GM12878 (cell line): ENCODE results near the gene POU2AF1. TPM values are rescaled to one million over a fixed set of nuclear protein-coding genes. Genes with fewer than 3 reads are reported as not detected.

Experiments
- ASH2L ChIP-seq: fragments of 300-600, 200-600 bp; sonication (generic); IDR thresholded peaks from 2 replicates; pipeline ENCODE4 v1.6.1; 2017; ENCODE audit warnings: low read depth, mild to moderate bottlenecking, borderline replicate concordance
- FOXM1 ChIP-seq: IDR thresholded peaks from 2 replicates; pipeline ENCODE4 v1.6.1; 2012; ENCODE audit warnings: low read depth, mild to moderate bottlenecking, inconsistent platforms, low read length, moderate library complexity
- GATAD2B ChIP-seq: fragments of 450-650 bp; conservative IDR thresholded peaks from 2 replicates; pipeline ENCODE4 v1.6.1; 2017; ENCODE audit warnings: low read depth, mild to moderate bottlenecking, moderate library complexity
- IKZF2 ChIP-seq, 2 experiments: fragments of 450-650 bp; IDR thresholded peaks; 2 replicates each; pipeline ENCODE4 v1.6.1; 2017; ENCODE audit warnings: mild to moderate bottlenecking in 2 of 2, moderate library complexity in 2 of 2
- JUNB ChIP-seq: IDR thresholded peaks from 2 replicates; pipeline ENCODE4 v1.6.1; 2016; ENCODE audit warnings: antibody characterized with exemption, mild to moderate bottlenecking
- MLLT1 ChIP-seq: fragments of 450-650 bp; IDR thresholded peaks from 2 replicates; pipeline ENCODE4 v1.6.1; 2016; ENCODE audit warnings: mild to moderate bottlenecking
- MTA3 ChIP-seq: IDR thresholded peaks from 2 replicates; pipeline ENCODE4 v1.6.1; 2012; ENCODE audit warnings: low read length, inconsistent platforms, borderline replicate concordance
- MYB ChIP-seq: fragments of 150-350 bp; IDR thresholded peaks from 2 replicates; pipeline ENCODE4 v1.6.1; 2014; ENCODE audit warnings: mild to moderate bottlenecking, low read depth, low read length, borderline replicate concordance
- NFYA ChIP-seq: IDR thresholded peaks from 2 replicates; pipeline ENCODE4 v1.6.1; 2011; ENCODE audit warnings: low read depth, mild to moderate bottlenecking, low read length, improper control_type of control experiment, borderline replicate concordance
- NR2C1 ChIP-seq: fragments of 450-650 bp; IDR thresholded peaks from 2 replicates; pipeline ENCODE4 v1.6.1; 2017; ENCODE audit warnings: antibody characterized with exemption, mild to moderate bottlenecking, moderate library complexity
- PML ChIP-seq: IDR thresholded peaks from 2 replicates; pipeline ENCODE4 v1.6.1; 2012; ENCODE audit warnings: low read length, inconsistent platforms
- RCOR1 ChIP-seq: conservative IDR thresholded peaks from 2 replicates; pipeline ENCODE4 v1.6.1; 2012; ENCODE audit warnings: low read depth, low read length, improper control_type of control experiment
- SIX5 ChIP-seq: IDR thresholded peaks from 2 replicates; pipeline ENCODE4 v1.6.1; 2011; ENCODE audit warnings: mild to moderate bottlenecking, low read depth, low read length, moderate library complexity; ENCODE audit not compliant: severe bottlenecking
- SMARCA5 ChIP-seq: fragments of 450-650 bp; IDR thresholded peaks from 2 replicates; pipeline ENCODE4 v1.6.1; 2017; ENCODE audit warnings: mild to moderate bottlenecking
- SREBF1 ChIP-seq: IDR thresholded peaks from 2 replicates; pipeline ENCODE4 v1.6.1; 2012; ENCODE audit warnings: mild to moderate bottlenecking, low read length
- STAT1 ChIP-seq: fragments of 450-650 bp; conservative IDR thresholded peaks from 2 replicates; pipeline ENCODE4 v1.6.1; 2014; ENCODE audit warnings: antibody characterized with exemption, mild to moderate bottlenecking
- TAF1 ChIP-seq: IDR thresholded peaks from 2 replicates; pipeline ENCODE4 v1.6.1; 2011; ENCODE audit warnings: mild to moderate bottlenecking, low read depth, low read length, borderline replicate concordance
- TBL1XR1 ChIP-seq: IDR thresholded peaks from 2 replicates; pipeline ENCODE4 v1.6.1; 2012; ENCODE audit warnings: low read depth, low read length, improper control_type of control experiment
- USF1 ChIP-seq: IDR thresholded peaks from 2 replicates; pipeline ENCODE4 v1.6.1; 2011; ENCODE audit warnings: borderline replicate concordance, low read depth, mild to moderate bottlenecking, moderate library complexity, mixed read lengths, low read length; ENCODE audit not compliant: insufficient read depth; ENCODE audit errors: extremely low read length
- polyA plus RNA-seq, 11 experiments: library from polyadenylated mRNA; depleted of rRNA in 4 of 11; unstranded in 6 of 11; stranded (reverse) in 5 of 11; fragments of >200 nt; fragmentation: Nextera tagmentation in 4 of 11; fragmentation: Illumina TruSeq in 1 of 11; extraction: Ambion mirVana in 4 of 11; extraction: Trizol in 1 of 11; gene quantifications; 1 replicate in 1 of 11; 2 replicates in 10 of 11; pipeline versions ENCODE4 v1.2.1 to v1.2.3, GENCODE V29; 2011 to 2016; ENCODE audit warnings: inconsistent platforms in 2 of 11, missing spikeins in 2 of 11, low read depth in 1 of 11
- total RNA-seq, 4 experiments: library from RNA; depleted of rRNA in 3 of 4; stranded (reverse); fragments of >200 nt in 3 of 4; fragmentation: Illumina TruSeq in 1 of 4; extraction: Trizol in 1 of 4; gene quantifications; 2 replicates each; pipeline versions ENCODE4 v1.2.1 to v1.2.3, GENCODE V29; 2013 to 2021
- TF ChIP-seq, protein P1 (sequence below): fragments of 450-650 bp; IDR thresholded peaks from 2 replicates; pipeline ENCODE4 v1.6.1; 2017; ENCODE audit warnings: antibody characterized with exemption, mild to moderate bottlenecking, moderate library complexity
- TF ChIP-seq, protein P2 (sequence below): fragments of 150-350 bp; IDR thresholded peaks from 2 replicates; pipeline ENCODE4 v1.6.1; 2014; ENCODE audit warnings: mild to moderate bottlenecking, low read depth, low read length
- TF ChIP-seq, protein P3 (sequence below): IDR thresholded peaks from 2 replicates; pipeline ENCODE4 v1.6.1; 2011; ENCODE audit warnings: low read depth, low read length, improper control_type of control experiment, borderline replicate concordance

POU2AF1 gene
- total and polyA plus RNA-seq, 10 of the 15 experiments (the other 5 are each of a cell fraction or from before 2014, with no cell fraction given), result 13.1 to 169 (median 75.5) TPM

DNA sequence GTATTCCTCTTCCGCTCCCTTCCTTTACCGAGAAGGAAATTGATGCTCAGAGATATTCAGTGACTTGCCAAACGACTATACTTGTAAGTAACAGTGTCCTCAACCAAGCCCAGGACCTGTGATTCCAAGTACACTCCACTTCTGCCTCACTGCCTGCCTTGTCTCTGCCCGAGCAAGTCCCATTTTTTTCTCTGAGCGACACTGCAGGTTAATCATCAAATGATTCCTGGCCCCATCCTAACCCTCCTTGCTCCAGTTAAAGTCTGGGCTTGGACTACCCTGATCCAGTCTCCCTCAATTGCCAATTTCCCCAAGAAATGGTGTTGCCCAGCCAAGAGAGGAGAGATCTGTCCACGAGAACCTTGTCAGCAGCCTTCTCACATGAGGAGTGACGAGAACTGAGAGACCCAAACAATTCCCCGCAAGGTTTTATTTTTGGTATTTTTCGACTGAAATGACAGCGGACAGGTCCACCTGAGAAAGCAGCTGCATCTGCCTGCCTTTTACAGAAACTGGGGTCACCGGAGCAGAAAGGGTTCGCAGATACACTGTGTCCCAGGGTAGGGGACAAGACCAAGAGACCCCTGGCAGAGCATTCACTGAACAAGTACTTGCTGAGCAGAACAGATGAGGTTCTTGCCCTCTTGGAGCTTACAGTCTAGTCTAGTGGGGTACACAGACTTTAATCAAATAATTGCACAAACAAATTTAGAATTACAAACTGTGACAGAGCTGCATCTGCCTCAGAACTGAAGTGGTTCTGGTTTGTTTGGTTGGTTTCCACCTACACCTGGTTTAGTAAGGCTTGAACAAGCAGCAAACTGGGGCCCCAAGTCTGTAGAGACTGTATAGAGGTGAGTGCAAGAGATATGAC, 11.4 kb downstream of the POU2AF1 start (continued):
- no peak for TF ChIP-seq SIX5
- peak; percentile 89 for TF ChIP-seq MTA3
- no peak for TF ChIP-seq RCOR1
- peak; percentile 75 for TF ChIP-seq JUNB
- peak; percentile 76; the same call in 1 of the 2 replicates for TF ChIP-seq TBL1XR1
- TF ChIP-seq SMARCA5, result no peak
- TF ChIP-seq MYB, result no peak
- TF ChIP-seq IKZF2 (IDR thresholded peaks at IDR 0.05), result peak; percentile 41 to 71; a peak in 3 of 4 replicates
- TF ChIP-seq, protein P1, sequence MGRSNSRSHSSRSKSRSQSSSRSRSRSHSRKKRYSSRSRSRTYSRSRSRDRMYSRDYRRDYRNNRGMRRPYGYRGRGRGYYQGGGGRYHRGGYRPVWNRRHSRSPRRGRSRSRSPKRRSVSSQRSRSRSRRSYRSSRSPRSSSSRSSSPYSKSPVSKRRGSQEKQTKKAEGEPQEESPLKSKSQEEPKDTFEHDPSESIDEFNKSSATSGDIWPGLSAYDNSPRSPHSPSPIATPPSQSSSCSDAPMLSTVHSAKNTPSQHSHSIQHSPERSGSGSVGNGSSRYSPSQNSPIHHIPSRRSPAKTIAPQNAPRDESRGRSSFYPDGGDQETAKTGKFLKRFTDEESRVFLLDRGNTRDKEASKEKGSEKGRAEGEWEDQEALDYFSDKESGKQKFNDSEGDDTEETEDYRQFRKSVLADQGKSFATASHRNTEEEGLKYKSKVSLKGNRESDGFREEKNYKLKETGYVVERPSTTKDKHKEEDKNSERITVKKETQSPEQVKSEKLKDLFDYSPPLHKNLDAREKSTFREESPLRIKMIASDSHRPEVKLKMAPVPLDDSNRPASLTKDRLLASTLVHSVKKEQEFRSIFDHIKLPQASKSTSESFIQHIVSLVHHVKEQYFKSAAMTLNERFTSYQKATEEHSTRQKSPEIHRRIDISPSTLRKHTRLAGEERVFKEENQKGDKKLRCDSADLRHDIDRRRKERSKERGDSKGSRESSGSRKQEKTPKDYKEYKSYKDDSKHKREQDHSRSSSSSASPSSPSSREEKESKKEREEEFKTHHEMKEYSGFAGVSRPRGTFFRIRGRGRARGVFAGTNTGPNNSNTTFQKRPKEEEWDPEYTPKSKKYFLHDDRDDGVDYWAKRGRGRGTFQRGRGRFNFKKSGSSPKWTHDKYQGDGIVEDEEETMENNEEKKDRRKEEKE, result no peak
- peak; percentile 58; the same call in 1 of the 2 replicates for TF ChIP-seq TAF1
- TF ChIP-seq FOXM1, result peak; percentile 96
- TF ChIP-seq ASH2L, result no peak
- no peak for TF ChIP-seq USF1
- TF ChIP-seq NR2C1, result no peak
- TF ChIP-seq NFYA, result no peak
- TF ChIP-seq PML, result no peak; the same call in none of the 2 replicates
- no peak for TF ChIP-seq SREBF1
- TF ChIP-seq STAT1, result no peak
- TF ChIP-seq, protein P2, sequence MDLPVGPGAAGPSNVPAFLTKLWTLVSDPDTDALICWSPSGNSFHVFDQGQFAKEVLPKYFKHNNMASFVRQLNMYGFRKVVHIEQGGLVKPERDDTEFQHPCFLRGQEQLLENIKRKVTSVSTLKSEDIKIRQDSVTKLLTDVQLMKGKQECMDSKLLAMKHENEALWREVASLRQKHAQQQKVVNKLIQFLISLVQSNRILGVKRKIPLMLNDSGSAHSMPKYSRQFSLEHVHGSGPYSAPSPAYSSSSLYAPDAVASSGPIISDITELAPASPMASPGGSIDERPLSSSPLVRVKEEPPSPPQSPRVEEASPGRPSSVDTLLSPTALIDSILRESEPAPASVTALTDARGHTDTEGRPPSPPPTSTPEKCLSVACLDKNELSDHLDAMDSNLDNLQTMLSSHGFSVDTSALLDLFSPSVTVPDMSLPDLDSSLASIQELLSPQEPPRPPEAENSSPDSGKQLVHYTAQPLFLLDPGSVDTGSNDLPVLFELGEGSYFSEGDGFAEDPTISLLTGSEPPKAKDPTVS, result no peak
- TF ChIP-seq GATAD2B, result 0 out of 2 replicates have a peak, but pooled peaks have one; percentile 47
- TF ChIP-seq MLLT1, result no peak
- TF ChIP-seq, protein P3, sequence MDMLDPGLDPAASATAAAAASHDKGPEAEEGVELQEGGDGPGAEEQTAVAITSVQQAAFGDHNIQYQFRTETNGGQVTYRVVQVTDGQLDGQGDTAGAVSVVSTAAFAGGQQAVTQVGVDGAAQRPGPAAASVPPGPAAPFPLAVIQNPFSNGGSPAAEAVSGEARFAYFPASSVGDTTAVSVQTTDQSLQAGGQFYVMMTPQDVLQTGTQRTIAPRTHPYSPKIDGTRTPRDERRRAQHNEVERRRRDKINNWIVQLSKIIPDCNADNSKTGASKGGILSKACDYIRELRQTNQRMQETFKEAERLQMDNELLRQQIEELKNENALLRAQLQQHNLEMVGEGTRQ, result no peak
